IPS-11a (cell line): ENCODE results near the gene EFNA5.

Source experiments
- H3K4me3 ChIP-seq: one replicate; pipeline ENCODE4 v1.5.1; 2013; ENCODE audit warnings: low read depth, low read length, control low read depth

Gene EFNA5

GRCh38 chr5:107604990-107605389 is 65.7 kb downstream of the EFNA5 start:
- no peak overlapping the region for H3K4me3 ChIP-seq

GRCh38 chr5:107604146-107604910 is 66.4 kb downstream of the EFNA5 start:
- H3K4me3 ChIP-seq: no peak overlapping the region

GRCh38 chr5:107603349-107603748 is 67.4 kb downstream of the EFNA5 start:
- H3K4me3 ChIP-seq: no peak overlapping the region

GRCh38 chr5:107602896-107603295 is 67.8 kb downstream of the EFNA5 start:
- H3K4me3 ChIP-seq: no peak overlapping the region

GRCh38 chr5:107601076-107601475 is 69.7 kb downstream of the EFNA5 start:
- H3K4me3 ChIP-seq: no peak overlapping the region

GRCh38 chr5:107598958-107599357 is 71.8 kb downstream of the EFNA5 start:
- no peak overlapping the region for H3K4me3 ChIP-seq

- no peak overlapping the region for H3K4me3 ChIP-seq
Observed at GRCh38 chr5:107597803-107598202, 72.9 kb downstream of the EFNA5 start.

- no peak overlapping the region for H3K4me3 ChIP-seq
Observed at GRCh38 chr5:107597247-107597646, 73.5 kb downstream of the EFNA5 start.

- no peak overlapping the region for H3K4me3 ChIP-seq
Observed at GRCh38 chr5:107594253-107595045, 76.3 kb downstream of the EFNA5 start.

GRCh38 chr5:107593009-107593408 is 77.7 kb downstream of the EFNA5 start:
- no peak overlapping the region for H3K4me3 ChIP-seq

- no peak overlapping the region for H3K4me3 ChIP-seq
Observed at GRCh38 chr5:107592515-107592914, 78.2 kb downstream of the EFNA5 start.

GRCh38 chr5:107590686-107591085 is 80.1 kb downstream of the EFNA5 start:
- no peak overlapping the region for H3K4me3 ChIP-seq

GRCh38 chr5:107589520-107590193 is 81.1 kb downstream of the EFNA5 start:
- no peak overlapping the region for H3K4me3 ChIP-seq

- no peak overlapping the region for H3K4me3 ChIP-seq
Observed at GRCh38 chr5:107582625-107583024, 88.1 kb downstream of the EFNA5 start.

GRCh38 chr5:107580889-107581820 is 89.6 kb downstream of the EFNA5 start:
- H3K4me3 ChIP-seq: no peak overlapping the region

- H3K4me3 ChIP-seq: no peak overlapping the region
Observed at GRCh38 chr5:107578051-107578635, 92.6 kb downstream of the EFNA5 start.

GRCh38 chr5:107577394-107577950 is 93.3 kb downstream of the EFNA5 start:
- no peak overlapping the region for H3K4me3 ChIP-seq

GRCh38 chr5:107576736-107577393 is 93.9 kb downstream of the EFNA5 start:
- H3K4me3 ChIP-seq: no peak overlapping the region

- H3K4me3 ChIP-seq: no peak overlapping the region
Observed at GRCh38 chr5:107576155-107576554, 94.6 kb downstream of the EFNA5 start.
